ENCODE results near the gene UBE2F. TPM values are rescaled to one million over a fixed set of nuclear protein-coding genes. Genes with fewer than 3 reads are reported as not detected.
"Not testable (repeated sequence)": the region's sequence is repeated elsewhere in the genome, so short reads cannot be mapped to it uniquely, and the experiment has no call there.

Gene UBE2F
- total RNA-seq, 1 donor from 2014 or later = 18.8 TPM

GRCh38 chr2:237980087-237980486, 13.3 kb downstream of the UBE2F start:
- no peak for DNase-seq

- DNase-seq = no peak
Measured at GRCh38 chr2:237980751-237981150, 13.9 kb downstream of the UBE2F start.

GRCh38 chr2:237981621-237982020, 14.8 kb downstream of the UBE2F start:
- DNase-seq = not testable (repeated sequence)

- DNase-seq = no peak
Measured at GRCh38 chr2:237982039-237982725, 15.4 kb downstream of the UBE2F start.

- DNase-seq = no peak
Measured at GRCh38 chr2:237983922-237984321, 17.1 kb downstream of the UBE2F start.

- DNase-seq = no peak
Measured at GRCh38 chr2:237987268-237987667, 20.5 kb downstream of the UBE2F start.

GRCh38 chr2:237993701-237994100, 26.9 kb downstream of the UBE2F start:
- no peak for DNase-seq

GRCh38 chr2:237995036-237995435, 28.2 kb downstream of the UBE2F start:
- DNase-seq = no peak

GRCh38 chr2:237996021-237996593, 29.3 kb downstream of the UBE2F start:
- no peak for DNase-seq

GRCh38 chr2:237997521-237997920, 30.7 kb downstream of the UBE2F start:
- no peak for DNase-seq

- no peak for DNase-seq
Measured at GRCh38 chr2:237998530-237998929, 31.7 kb downstream of the UBE2F start.

GRCh38 chr2:238003234-238004031, 36.6 kb downstream of the UBE2F start:
- no peak for DNase-seq

GRCh38 chr2:238004077-238004830, 37.4 kb downstream of the UBE2F start:
- no peak for DNase-seq

- no peak for DNase-seq
Measured at GRCh38 chr2:238005528-238005927, 38.7 kb downstream of the UBE2F start.

- no peak for DNase-seq
Measured at GRCh38 chr2:238006510-238006909, 39.7 kb downstream of the UBE2F start.

- no peak for DNase-seq
Measured at GRCh38 chr2:238007924-238008323, 41.1 kb downstream of the UBE2F start.

GRCh38 chr2:238009563-238009962, 42.7 kb downstream of the UBE2F start:
- DNase-seq = no peak

- no peak for DNase-seq
Measured at GRCh38 chr2:238010572-238010971, 43.8 kb downstream of the UBE2F start.

- DNase-seq = no peak
Measured at GRCh38 chr2:238013806-238014205, 47.0 kb downstream of the UBE2F start.

GRCh38 chr2:238015705-238016104, 48.9 kb downstream of the UBE2F start:
- DNase-seq = no peak

- no peak for DNase-seq
Measured at GRCh38 chr2:238016526-238016925, 49.7 kb downstream of the UBE2F start.

- DNase-seq = no peak
Measured at GRCh38 chr2:238019962-238020361, 53.1 kb downstream of the UBE2F start.

- DNase-seq = no peak
Measured at GRCh38 chr2:238020816-238021215, 54.0 kb downstream of the UBE2F start.

Measured in skin of body (tissue), 2 donors.